Transverse colon (tissue), 4 donors: ENCODE results near the gene FXYD5.

ENCODE experiments used
- POLR2AphosphoS5 ChIP-seq, 3 donors: sonication (generic); formaldehyde crosslinking; IDR thresholded peaks; one replicate each; pipeline ENCODE4 v1.6.1; 2016; ENCODE audit warnings: antibody characterized with exemption in 3 of 3
- TF ChIP-seq, protein P1 (sequence below), 5 experiments: fragments of 200-600 bp in 3 of 5; fragments of 450-650 bp in 2 of 5; sonication (generic) in 3 of 5; IDR thresholded peaks; 1 replicate in 2 of 5; 2 replicates in 3 of 5; pipeline ENCODE4 v1.5.1; 2016 to 2017; ENCODE audit warnings: antibody characterized with exemption in 5 of 5, inconsistent platforms in 3 of 5, mild to moderate bottlenecking in 2 of 5, moderate library complexity in 1 of 5

DNA sequence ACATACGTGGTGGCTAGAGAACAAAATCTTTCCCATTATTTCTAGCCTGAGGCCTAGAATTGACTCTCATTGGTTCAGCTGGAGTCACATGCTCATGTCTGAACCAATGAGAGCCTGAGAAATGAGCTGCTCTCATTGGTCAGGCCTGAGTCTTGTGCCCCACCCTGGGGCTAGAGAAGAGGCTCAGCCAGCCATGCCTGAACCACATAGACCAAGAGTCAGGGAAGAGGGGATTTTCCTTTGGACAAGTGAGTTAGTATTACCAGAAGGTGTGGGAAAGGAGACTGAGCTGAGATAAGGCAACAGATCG is 6.9 kb downstream of the FXYD5 start:
- TF ChIP-seq POLR2AphosphoS5 (IDR thresholded peaks at IDR 0.05): no peak
- TF ChIP-seq, protein P1, sequence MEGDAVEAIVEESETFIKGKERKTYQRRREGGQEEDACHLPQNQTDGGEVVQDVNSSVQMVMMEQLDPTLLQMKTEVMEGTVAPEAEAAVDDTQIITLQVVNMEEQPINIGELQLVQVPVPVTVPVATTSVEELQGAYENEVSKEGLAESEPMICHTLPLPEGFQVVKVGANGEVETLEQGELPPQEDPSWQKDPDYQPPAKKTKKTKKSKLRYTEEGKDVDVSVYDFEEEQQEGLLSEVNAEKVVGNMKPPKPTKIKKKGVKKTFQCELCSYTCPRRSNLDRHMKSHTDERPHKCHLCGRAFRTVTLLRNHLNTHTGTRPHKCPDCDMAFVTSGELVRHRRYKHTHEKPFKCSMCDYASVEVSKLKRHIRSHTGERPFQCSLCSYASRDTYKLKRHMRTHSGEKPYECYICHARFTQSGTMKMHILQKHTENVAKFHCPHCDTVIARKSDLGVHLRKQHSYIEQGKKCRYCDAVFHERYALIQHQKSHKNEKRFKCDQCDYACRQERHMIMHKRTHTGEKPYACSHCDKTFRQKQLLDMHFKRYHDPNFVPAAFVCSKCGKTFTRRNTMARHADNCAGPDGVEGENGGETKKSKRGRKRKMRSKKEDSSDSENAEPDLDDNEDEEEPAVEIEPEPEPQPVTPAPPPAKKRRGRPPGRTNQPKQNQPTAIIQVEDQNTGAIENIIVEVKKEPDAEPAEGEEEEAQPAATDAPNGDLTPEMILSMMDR (IDR thresholded peaks at IDR 0.05): no peak
